NCI-H2029 (cell line): ENCODE results near the gene PRC1.
"Not testable (repeated sequence)": the region's sequence is repeated elsewhere in the genome, so short reads cannot be mapped to it uniquely, and the experiment has no call there.

ENCODE experiments used
- DNase-seq: peaks from one replicate; lab custom pipeline; 2025; lab: John Stamatoyannopoulos, UW

PRC1 gene

GRCh38 chr15:90994417-90995311 is at the start of gene PRC1:
TSS of gene PRC1 (minus strand) at chr15:90994535. CDS start at chr15:90994417, 118 bp downstream.
- DNase-seq: peak; percentile 87

GRCh38 chr15:91043202-91043874 is 49.0 kb upstream of the PRC1 start:
- no peak for DNase-seq

- DNase-seq: no peak
These were observed 46.5 kb upstream of the PRC1 start for GRCh38 chr15:91040856-91041255.

DNA sequence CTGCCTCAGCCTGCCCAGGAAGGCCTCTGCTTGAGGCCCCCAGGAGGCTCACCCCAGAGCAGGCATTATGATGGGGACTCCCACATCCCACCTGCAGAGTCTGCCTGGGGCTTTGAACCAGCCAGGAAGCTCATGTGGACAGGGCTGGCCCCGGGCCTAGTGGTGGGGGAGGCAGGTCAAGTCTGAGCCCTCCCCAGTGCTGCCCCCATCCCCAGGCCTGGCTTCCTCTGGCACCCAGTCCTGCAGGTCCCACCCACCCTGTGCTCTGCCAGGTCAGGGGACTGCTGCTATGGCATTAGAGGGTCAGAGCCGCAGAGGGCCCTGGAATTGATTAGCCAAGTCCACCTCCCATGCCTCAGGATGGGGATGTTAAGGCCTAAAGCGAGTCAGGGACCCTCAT is 45.7 kb upstream of the PRC1 start:
- no peak for DNase-seq

DNA sequence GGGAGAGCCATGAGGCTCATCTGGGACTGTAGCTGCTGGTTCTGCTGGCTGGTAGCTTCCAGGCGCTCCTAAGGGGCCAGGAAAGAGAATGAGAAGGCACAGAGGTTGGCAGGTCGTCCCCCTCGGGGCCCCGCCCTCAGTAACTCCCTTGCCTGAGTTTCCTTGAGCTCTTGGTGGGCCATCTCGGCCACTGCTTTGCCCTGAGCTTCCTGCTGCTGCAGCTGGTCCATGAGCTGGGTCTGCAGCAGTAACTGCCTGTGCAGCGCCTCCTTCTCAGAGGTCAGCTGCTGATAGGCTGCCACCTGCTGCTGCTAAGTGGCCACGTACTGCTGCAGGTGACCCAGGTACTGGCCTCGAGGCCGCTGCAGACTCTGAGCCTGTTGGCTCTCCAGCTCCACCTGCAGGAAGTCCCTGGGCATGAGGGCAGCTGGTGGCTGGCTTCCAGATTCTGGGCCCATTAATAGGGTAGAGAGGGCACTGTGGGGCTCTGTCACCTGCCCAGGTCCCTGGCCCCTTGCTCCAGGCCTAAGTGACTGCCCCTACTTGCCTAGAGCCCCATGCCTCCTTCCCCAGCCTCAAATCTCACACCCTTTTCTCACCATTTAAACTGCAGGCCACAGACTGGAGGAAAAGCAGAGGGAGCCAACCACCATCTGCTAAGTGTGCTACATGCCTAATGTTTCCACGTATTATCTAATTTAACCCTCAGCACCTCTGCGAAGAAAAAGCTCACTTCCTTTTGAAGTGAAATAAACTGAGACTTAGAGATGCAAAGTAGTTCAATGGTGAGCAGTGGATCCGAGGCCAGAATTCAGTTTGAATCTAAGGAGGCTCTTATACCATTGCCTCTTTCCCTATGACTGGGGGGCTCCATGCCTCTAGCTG is 38.8 kb upstream of the PRC1 start:
- DNase-seq: peak; percentile 78

DNA sequence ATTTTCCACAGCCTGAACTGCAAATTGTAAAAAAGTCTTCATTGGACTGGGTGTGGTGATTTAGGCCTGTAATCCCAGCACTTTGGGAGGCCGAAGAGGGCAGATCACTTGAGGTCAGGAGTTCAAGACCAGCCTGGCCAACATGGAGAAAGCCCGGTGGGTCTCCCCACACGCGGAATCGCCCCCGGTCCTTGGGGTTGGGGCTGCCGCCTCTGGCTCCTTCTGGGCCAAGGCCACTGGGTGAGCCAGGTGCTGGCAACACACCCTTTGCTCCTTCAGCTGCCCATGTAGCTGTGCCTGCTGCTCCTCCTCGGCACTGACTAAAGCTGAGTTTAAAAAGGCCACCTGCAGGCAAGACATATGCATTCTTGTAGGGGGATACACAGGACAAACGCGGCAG is 37.5 kb upstream of the PRC1 start:
- DNase-seq: no peak

GRCh38 chr15:91027677-91028076 is 33.3 kb upstream of the PRC1 start:
- DNase-seq: no peak

DNA sequence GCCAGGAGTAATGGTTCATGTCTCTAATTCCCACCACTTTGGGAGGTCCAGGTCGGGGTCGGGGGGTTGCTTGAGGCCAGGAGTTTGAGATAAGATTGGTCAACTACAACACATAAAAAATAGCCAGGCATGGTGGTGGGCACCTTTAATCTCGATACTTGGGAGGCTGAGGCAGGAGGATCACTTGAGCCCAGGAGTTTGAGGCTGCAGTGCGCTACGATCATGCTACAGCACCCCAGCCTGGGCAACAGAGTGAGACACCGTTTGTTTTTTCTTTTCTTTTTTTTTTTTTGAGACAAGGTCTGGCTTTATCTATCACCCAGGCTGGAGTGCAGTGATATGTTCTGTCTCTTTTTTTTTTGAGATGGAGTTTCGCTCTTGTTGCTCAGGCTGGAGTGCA is 29.4 kb upstream of the PRC1 start:
- DNase-seq: no peak

DNA sequence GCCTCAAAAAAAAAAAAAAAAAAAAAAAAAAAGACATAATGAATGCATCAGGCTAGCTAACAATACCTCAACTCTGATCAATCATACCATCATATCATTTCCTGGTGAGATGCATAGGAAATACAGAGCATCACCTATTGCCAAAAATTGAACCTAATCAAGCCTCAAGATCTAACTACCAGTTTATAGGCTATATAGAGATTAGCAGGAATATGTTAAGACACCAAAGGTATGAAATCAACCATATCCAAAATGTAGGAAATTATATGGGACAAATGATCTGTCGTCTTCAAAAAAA is 28.4 kb upstream of the PRC1 start:
- no peak for DNase-seq

- peak; percentile 30 for DNase-seq
These were observed 27.9 kb upstream of the PRC1 start, which contains the start of gene VPS33B for GRCh38 chr15:91022075-91022831. TSS of gene VPS33B (minus strand) at chr15:91022594. CDS start at chr15:91022249, 345 bp downstream.

DNA sequence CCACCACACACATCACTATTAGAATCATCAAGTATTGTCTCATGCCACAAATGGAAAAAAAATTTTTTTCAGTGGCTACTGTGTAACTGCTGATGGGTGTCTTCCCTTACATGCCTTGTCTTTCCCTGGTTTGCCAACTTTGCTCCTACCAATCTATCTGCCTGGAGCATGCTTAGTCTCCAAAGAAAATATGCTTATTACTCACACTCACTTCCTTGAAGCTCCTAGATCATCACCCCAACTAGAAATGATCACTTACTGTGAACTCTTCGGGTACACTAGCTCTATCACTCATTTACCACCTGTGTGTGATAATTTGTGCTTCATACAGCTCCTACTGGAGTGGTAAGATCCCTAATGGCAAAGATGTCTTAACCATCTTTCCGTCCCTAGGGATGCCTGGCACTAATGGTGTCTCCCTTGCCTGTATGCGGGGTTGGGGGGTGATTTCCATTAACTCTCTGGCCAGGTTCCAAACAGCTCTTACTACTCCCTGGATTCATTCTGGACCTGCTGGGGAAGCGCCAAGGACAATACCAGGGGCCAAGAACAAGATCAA is 27.3 kb upstream of the PRC1 start:
- DNase-seq: no peak

DNA sequence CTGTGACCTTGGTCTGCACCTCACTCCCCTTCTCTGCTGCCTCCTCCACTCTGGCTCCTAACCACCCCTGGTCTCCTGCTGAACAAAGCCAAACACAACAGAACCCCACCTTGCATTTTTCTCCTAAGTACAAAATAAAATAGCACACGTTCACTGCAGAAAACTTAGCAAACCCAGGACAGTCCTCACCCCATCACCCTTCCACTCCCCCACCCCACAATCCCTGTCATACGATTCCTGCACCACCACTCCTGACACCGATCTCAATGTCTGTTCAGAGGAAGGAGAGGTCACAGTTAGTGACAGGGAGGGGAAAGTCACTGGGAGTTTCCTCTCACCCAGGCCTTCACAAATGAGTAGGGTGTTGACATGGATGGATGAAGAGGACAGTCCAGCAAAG is 23.8 kb upstream of the PRC1 start:
- DNase-seq: no peak

DNA sequence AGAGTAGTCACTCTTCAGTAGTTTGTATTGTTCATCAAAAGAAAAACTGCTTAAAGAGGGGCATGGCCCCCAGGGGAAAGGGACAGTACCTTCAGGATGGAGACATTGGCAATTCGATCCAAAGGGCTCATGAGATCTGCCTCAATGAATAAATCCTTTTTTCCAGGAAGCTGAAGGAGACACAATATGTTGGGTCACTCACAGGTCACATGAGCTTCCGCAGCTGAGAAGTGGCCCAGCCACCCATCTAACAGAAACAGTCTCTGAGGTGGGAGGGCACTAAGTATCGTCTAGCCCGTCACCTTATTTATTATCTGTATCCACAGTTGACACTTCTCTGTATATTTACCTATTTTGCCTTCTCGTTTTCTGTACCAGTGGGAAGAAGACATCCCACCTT is 23.4 kb upstream of the PRC1 start:
- DNase-seq: no peak

- not testable (repeated sequence) for DNase-seq
These were observed 19.4 kb upstream of the PRC1 start for GRCh38 chr15:91013701-91014100.

DNA sequence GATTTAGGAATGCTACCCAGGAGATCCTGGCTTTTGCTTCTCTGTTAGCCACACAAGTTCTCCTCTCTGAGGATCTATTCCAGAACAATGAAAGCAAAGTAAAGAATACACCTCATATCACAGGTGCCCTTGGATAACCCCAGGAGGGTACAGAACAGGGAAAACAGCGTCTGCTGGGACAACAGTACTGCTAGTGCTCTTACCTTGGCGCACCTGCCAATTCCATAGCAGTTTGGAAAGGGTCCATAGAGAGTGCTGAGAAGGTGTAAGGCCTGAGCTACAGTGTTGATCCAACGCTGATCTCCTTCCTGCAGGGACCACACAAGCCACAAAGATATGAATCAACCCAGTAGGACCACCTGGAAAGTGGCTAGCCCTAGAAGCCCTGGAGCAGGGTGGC is 12.9 kb upstream of the PRC1 start:
- no peak for DNase-seq

- DNase-seq: no peak
These were observed 6.9 kb upstream of the PRC1 start for GRCh38 chr15:91001209-91001608.

GRCh38 chr15:90998737-90999136 is 4.4 kb upstream of the PRC1 start:
- DNase-seq: no peak

- no peak for DNase-seq
These were observed 297 bp downstream of the PRC1 start for GRCh38 chr15:90994059-90994416.

DNA sequence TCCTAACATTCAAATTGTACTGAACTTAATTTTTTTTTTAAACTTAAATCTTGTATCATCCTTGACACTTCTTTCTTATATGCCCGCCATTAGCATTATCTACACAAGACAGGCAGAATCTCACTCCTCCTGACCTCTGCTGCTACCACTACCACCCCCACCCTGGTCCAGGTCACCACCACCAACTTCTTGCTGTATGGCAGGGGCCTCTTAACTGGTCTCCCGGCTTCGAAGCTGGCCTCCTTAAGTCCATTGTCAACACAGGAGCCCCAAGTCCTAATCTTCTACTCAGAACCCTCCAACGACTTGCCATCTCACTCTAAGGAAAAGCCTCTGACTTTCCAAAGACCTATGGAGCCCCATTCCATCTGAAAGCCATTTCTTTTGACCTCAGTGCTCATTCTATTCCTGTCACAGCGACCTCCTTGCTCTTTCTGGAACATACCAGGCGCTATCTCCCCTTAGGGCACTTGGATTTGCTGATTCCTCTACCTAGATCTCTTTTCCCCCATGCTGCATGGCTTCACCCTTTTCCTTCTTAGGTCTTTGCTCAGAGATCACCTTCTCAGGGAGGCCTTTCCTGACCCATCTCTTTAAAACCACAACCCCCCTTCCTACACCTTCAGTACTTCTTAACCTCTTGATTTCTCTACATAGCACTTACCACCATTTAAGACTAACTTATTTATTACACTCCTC is 2.6 kb downstream of the PRC1 start:
- no peak for DNase-seq

- DNase-seq: no peak
These were observed 3.9 kb downstream of the PRC1 start for GRCh38 chr15:90990446-90990845.
